ENCODE measurements around the gene TMEM91.

TMEM91 gene

DNA sequence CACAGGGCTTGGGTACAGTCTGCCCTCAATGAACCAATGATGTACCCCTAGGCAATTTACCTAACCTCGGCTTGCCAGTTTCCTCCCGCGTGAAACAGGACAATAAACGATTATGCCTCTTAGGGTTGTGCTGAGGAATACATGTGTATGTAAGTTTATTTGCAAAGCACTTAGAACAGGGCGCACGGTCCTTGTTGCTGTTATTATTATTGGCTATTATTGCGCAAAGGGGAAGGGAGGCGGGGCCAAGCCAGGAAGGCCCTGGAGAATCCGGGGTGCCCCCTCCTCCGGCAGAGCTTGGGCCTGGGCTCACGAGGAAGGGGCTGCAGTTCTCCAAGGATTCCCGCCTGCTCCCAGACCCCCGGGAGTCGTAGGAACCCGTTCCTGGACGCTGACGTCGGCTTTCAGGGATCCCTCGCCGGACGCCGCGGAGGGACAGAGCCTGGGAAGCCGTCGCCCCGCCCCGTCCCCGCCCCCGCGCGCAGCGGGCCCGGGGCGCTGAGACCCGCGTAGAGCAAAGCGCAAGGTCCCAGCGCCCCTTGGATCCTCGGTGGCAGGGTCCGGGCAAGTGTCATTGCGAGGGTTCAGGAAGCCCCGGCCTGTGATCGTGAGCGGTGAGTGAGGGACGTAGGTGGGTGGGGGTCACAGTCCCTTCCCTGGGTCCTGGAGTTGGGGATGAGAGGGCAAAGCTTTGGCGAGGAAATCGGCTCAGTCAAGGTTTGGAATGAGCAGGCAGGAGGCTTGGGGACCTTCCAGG, at the start of gene TMEM91:
Gene TMEM91, plus strand, starts transcription at position 293 of the 757 bp plus-strand sequence. CDS start 1,777 bp downstream, outside the sequence.
- no peaks in the 10 kb centered on the region for H3K9me3 Mint-ChIP-seq
- no peaks in the 10 kb centered on the region for H3K36me3 Mint-ChIP-seq (ENCODE audit: low read depth)
- H3K27me3 Mint-ChIP-seq (ENCODE audit: low read depth): no peaks in the 10 kb centered on the region
- H3K4me3 Mint-ChIP-seq: peak within 1 kb of the TSS; percentile 73 to 84 (median 83)
- H3K27ac Mint-ChIP-seq: peak within 1 kb of the TSS; percentile 29 to 72 (median 50)
- TF ChIP-seq, protein P1, sequence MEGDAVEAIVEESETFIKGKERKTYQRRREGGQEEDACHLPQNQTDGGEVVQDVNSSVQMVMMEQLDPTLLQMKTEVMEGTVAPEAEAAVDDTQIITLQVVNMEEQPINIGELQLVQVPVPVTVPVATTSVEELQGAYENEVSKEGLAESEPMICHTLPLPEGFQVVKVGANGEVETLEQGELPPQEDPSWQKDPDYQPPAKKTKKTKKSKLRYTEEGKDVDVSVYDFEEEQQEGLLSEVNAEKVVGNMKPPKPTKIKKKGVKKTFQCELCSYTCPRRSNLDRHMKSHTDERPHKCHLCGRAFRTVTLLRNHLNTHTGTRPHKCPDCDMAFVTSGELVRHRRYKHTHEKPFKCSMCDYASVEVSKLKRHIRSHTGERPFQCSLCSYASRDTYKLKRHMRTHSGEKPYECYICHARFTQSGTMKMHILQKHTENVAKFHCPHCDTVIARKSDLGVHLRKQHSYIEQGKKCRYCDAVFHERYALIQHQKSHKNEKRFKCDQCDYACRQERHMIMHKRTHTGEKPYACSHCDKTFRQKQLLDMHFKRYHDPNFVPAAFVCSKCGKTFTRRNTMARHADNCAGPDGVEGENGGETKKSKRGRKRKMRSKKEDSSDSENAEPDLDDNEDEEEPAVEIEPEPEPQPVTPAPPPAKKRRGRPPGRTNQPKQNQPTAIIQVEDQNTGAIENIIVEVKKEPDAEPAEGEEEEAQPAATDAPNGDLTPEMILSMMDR (IDR thresholded peaks at IDR 0.05; ENCODE audit: unreplicated experiment in 3 of 3): no peak
- H3K4me1 Mint-ChIP-seq: peaks cover 21% of the 10 kb centered on the region

DNA sequence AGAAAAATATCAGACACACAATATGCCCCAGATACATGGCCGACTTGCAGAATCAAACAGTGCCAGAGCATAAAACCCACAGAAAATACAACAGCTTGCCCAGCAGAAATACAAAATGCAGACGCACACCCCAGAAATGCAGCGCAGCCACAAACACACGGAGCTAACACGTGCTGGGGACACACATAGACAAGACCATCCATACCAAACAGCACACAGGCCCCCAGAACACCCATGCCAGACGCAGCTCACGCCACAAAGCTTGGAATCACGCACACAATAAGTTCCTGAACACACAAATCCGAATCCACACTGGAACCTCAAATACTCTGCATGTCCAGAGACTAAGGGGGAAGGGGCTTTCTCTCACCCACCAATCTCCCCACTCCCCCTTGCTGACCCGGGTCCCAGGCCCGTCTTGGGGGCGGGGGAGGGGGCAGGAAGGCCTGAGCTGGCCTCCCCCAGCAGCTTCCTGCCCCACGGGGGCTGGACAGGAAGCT, 49.2 kb upstream of the TMEM91 start:
- H3K9me3 Mint-ChIP-seq: no peaks in the 10 kb centered on the region
- H3K27me3 Mint-ChIP-seq (ENCODE audit: low read depth): peaks cover 4% of the 10 kb centered on the region
- peak overlapping the region; percentile 26 to 71 (median 68) for H3K4me3 Mint-ChIP-seq
- peaks cover 65% of the 10 kb centered on the region for H3K4me1 Mint-ChIP-seq
- peaks cover 24% of the 10 kb centered on the region for H3K36me3 Mint-ChIP-seq (ENCODE audit: low read depth)
- TF ChIP-seq, protein P1 (IDR thresholded peaks at IDR 0.05; ENCODE audit: unreplicated experiment in 3 of 3): no peak
- H3K27ac Mint-ChIP-seq: peak overlapping the region; percentile 78 to 96 (median 89)

DNA sequence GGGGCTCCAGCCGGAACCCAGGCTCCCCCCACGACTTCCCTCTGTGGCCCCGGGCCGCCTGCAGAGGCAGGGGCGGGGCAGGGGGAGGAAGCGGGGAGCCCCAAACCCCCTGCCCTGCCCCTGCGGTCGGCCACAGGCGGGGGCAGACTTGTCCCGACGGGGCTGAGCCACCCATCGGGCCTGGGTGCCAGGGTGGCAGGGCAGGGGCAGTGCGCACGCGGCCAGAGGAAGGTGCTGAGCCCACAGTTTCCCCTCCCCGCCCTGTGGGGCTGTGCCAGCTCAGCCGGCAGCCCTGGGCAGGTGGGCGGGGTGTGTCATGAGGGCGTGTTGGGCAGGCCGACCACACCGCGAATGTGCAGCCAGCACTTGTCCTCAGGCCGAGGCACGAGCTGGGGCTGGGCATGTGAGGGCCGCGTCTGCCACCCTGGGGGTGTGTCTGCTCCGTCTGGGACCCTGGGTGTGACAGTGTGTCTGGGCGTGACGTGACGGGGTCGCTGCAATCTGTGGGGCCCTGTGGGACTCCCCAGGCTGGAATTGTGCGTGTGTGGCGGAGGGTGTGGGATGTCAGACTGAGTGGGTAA, 48.7 kb upstream of the TMEM91 start:
- Mint-ChIP-seq H3K4me1 (peaks cover 65% of the 10 kb centered on the region), H3K4me3 (peak overlapping the region; percentile 15 to 56 (median 41)), H3K9me3 (no peaks in the 10 kb centered on the region), H3K27ac (peak overlapping the region; percentile 80 to 92 (median 86)), H3K36me3 (ENCODE audit: low read depth) (peaks cover 23% of the 10 kb centered on the region), H3K27me3 (ENCODE audit: low read depth) (peaks cover 4% of the 10 kb centered on the region)
- TF ChIP-seq, protein P1 (IDR thresholded peaks at IDR 0.05; ENCODE audit: unreplicated experiment in 3 of 3): no peak

DNA sequence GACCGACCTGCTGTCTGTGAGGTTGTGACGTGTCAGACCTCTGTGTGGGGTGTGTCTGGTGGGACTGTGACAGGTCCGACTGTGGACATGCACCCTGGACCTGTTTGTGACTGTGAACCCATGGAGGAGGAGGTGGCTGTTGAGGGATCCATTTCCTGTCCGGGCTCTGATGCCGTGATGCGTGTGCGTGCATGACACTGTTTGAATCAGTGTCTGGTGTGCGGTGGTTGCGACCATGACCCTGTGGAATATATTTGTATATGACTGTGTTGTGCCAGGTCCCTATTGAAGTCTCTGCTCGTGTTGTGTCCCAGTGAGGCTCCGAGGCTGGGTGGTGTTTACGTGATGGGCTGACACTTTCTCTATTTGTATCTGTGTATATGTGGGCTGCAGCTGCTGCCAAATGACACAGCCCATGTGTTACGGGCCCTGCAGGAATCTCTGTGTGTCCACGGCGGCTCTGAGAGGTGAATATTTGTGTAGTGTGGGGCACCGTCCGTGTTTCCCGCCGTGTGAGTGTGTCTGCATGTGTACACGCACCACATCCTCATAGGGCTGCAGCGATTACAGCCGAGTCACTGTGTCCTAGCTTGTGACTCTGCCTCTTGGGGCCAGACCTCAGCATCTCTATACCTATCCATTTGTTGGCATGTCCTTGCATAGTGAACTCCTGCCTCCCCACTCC, 48.0 kb upstream of the TMEM91 start:
- Mint-ChIP-seq H3K9me3 (no peaks in the 10 kb centered on the region), H3K36me3 (ENCODE audit: low read depth) (peaks cover 17% of the 10 kb centered on the region), H3K4me1 (peaks cover 58% of the 10 kb centered on the region), H3K27ac (peak overlapping the region; percentile 80 to 92 (median 86)), H3K27me3 (ENCODE audit: low read depth) (peaks cover 4% of the 10 kb centered on the region), H3K4me3 (peak overlapping the region; percentile 15 to 56 (median 41))
- TF ChIP-seq, protein P1 (IDR thresholded peaks at IDR 0.05; ENCODE audit: unreplicated experiment in 3 of 3): no peak

DNA sequence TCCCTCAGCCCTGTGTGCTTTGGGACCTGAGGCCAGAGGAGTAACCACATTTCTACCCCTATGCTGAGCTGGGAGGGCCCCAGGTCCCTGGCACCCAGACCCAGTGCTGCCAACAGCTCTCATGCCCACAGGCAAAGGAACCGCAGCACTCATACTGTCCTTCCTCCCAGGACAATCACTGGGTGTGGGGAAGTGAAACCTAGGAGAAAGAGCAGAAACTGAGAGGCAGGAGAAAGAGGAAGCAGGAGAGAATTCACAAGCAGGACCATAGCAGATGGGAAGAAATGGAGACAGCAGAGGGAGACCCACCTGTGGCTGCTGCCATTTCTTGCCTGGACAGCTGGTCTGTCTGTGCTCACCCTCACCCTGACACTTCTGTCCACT, 47.5 kb upstream of the TMEM91 start:
- TF ChIP-seq, protein P1 (IDR thresholded peaks at IDR 0.05; ENCODE audit: unreplicated experiment in 3 of 3): no peak
- Mint-ChIP-seq H3K4me3 (no peak overlapping the region), H3K9me3 (no peaks in the 10 kb centered on the region), H3K27me3 (ENCODE audit: low read depth) (peaks cover 4% of the 10 kb centered on the region), H3K27ac (peak overlapping the region; percentile 80 to 92 (median 86)), H3K36me3 (ENCODE audit: low read depth) (peaks cover 17% of the 10 kb centered on the region), H3K4me1 (peaks cover 56% of the 10 kb centered on the region)
